Hematopoietic multipotent progenitor cell treated with erythropoietin and hydrocortisone succinate and interleukin-3 and kit ligand, for 8 days (in vitro differentiated cells): ENCODE measurements around the gene BHLHE23.
"Not testable (repeated sequence)": the region's sequence is repeated elsewhere in the genome, so short reads cannot be mapped to it uniquely, and the experiment has no call there.

Experiments used
- DNase-seq: peaks from one replicate; pipeline ENCODE4 v3.0.0-alpha.2; 2015

The BHLHE23 gene

GRCh38 chr20:62970307-62971210 lies 36.2 kb downstream of the BHLHE23 start:
- no peak for DNase-seq

GRCh38 chr20:62969939-62970306 lies 36.8 kb downstream of the BHLHE23 start:
- no peak for DNase-seq

GRCh38 chr20:62969179-62969760 lies 37.5 kb downstream of the BHLHE23 start:
- DNase-seq = peak; percentile 16

GRCh38 chr20:62968378-62969178 lies 38.2 kb downstream of the BHLHE23 start:
- no peak for DNase-seq

- DNase-seq = no peak
Measured at GRCh38 chr20:62967628-62968351, 39.0 kb downstream of the BHLHE23 start.

GRCh38 chr20:62967149-62967501 lies 39.6 kb downstream of the BHLHE23 start:
- no peak for DNase-seq

- DNase-seq = no peak
Measured at GRCh38 chr20:62966212-62967148, 40.3 kb downstream of the BHLHE23 start.

- DNase-seq = no peak
Measured at GRCh38 chr20:62965363-62965771, 41.4 kb downstream of the BHLHE23 start.

GRCh38 chr20:62964700-62965099 lies 42.1 kb downstream of the BHLHE23 start:
- DNase-seq = no peak

- no peak for DNase-seq
Measured at GRCh38 chr20:62963614-62964397, 43.0 kb downstream of the BHLHE23 start.

- DNase-seq = no peak
Measured at GRCh38 chr20:62962891-62963613, 43.7 kb downstream of the BHLHE23 start.

- DNase-seq = no peak
Measured at GRCh38 chr20:62962221-62962879, 44.4 kb downstream of the BHLHE23 start.

GRCh38 chr20:62961799-62962198 lies 45.0 kb downstream of the BHLHE23 start:
- DNase-seq = no peak

GRCh38 chr20:62961310-62961783 lies 45.4 kb downstream of the BHLHE23 start:
- no peak for DNase-seq

- not testable (repeated sequence) for DNase-seq
Measured at GRCh38 chr20:62960446-62961309, 46.1 kb downstream of the BHLHE23 start.

GRCh38 chr20:62959998-62960436 lies 46.7 kb downstream of the BHLHE23 start:
- no peak for DNase-seq

- DNase-seq = no peak
Measured at GRCh38 chr20:62959101-62959971, 47.4 kb downstream of the BHLHE23 start.
